CD4-positive, alpha-beta memory T cell (primary cell): ENCODE data around the gene FAM13B. TPM values are rescaled to one million over a fixed set of nuclear protein-coding genes. Genes with fewer than 3 reads are reported as not detected.

Experiments
- CTCF ChIA-PET: fragments of 350-600 bp; sonication (Branson Sonifier 250); formaldehyde crosslinking; loops from one replicate; lab custom pipeline; 2021; ENCODE audit warnings: inconsistent platforms; ENCODE audit not compliant: partially characterized antibody; lab: Charles Lee
- POLR2A ChIA-PET: fragments of 350-600 bp; sonication (Branson Sonifier 250); formaldehyde crosslinking; loops from one replicate; lab custom pipeline; 2021; ENCODE audit not compliant: partially characterized antibody; lab: Charles Lee
- DNase-seq, 5 donors: peaks; one replicate each; pipeline versions ENCODE4 v3.0.0 to v3.0.0-alpha.2; 2020 to 2022; ENCODE audit warnings: mixed read lengths in 1 of 5
- H3K27ac ChIP-seq: one replicate; pipeline ENCODE4 v1.7.0; 2013; ENCODE audit warnings: low read depth, low read length
- H3K27me3 ChIP-seq: 2 replicates; pipeline ENCODE4 v1.7.0; 2013; ENCODE audit warnings: mild to moderate bottlenecking, low read length, moderate library complexity; ENCODE audit not compliant: insufficient read depth
- H3K36me3 ChIP-seq: 2 replicates; pipeline ENCODE4 v1.7.0; 2013; ENCODE audit warnings: mild to moderate bottlenecking, low read length, moderate library complexity; ENCODE audit not compliant: insufficient read depth
- H3K4me1 ChIP-seq: 2 replicates; pipeline ENCODE4 v1.7.0; 2013; ENCODE audit warnings: mild to moderate bottlenecking, low read length, moderate library complexity; ENCODE audit not compliant: insufficient read depth
- H3K4me3 ChIP-seq, 2 donors: one replicate each; pipeline ENCODE4 v1.7.0; 2013; ENCODE audit warnings: low read length in 2 of 2, mild to moderate bottlenecking in 1 of 2
- H3K9me3 ChIP-seq, 2 donors: one replicate each; pipeline ENCODE4 v1.7.0; 2013; ENCODE audit warnings: low read length in 2 of 2, control low read depth in 1 of 2; ENCODE audit not compliant: control insufficient read depth in 1 of 2
- H3K27ac Mint-ChIP-seq, 7 donors: one replicate each; pipeline ENCODE4 v1.8.0; 2020 to 2021; ENCODE audit warnings: mixed read lengths in 7 of 7, mild to moderate bottlenecking in 6 of 7, inconsistent platforms in 3 of 7, moderate library complexity in 3 of 7
- H3K27me3 Mint-ChIP-seq, 2 donors: one replicate each; pipeline ENCODE4 v1.8.0; 2020 to 2021; ENCODE audit warnings: mixed read lengths in 2 of 2
- H3K36me3 Mint-ChIP-seq, 2 donors: one replicate each; pipeline ENCODE4 v1.8.0; 2020 to 2021; ENCODE audit warnings: mixed read lengths in 2 of 2, inconsistent platforms in 1 of 2, mild to moderate bottlenecking in 1 of 2
- H3K4me1 Mint-ChIP-seq, 4 donors: one replicate each; pipeline ENCODE4 v1.8.0; 2020 to 2021; ENCODE audit warnings: mixed read lengths in 4 of 4, mild to moderate bottlenecking in 1 of 4
- H3K4me3 Mint-ChIP-seq, 8 donors: one replicate each; pipeline ENCODE4 v1.8.0; 2020 to 2021; ENCODE audit warnings: mixed read lengths in 8 of 8, mild to moderate bottlenecking in 7 of 8, moderate library complexity in 6 of 8, inconsistent platforms in 3 of 8
- H3K9me3 Mint-ChIP-seq, 8 donors: one replicate each; pipeline ENCODE4 v1.8.0; 2020 to 2021; ENCODE audit warnings: mixed read lengths in 8 of 8, mild to moderate bottlenecking in 5 of 8, inconsistent platforms in 3 of 8, moderate library complexity in 1 of 8
- intact Hi-C: fragments of 100-400 bp; cut with micrococcal nuclease; formaldehyde crosslinking; loops from one replicate; pipeline ENCODE4 v1.15.1; 2023
- polyA plus RNA-seq, 2 donors: library from polyadenylated mRNA; unstranded; fragments of 300-500 nt; fragmentation: Illumina TruSeq; gene quantifications; one replicate each; pipeline ENCODE4 v1.2.3, GENCODE V29; 2021
- total RNA-seq, 2 experiments: library from RNA; stranded (reverse); gene quantifications; one replicate each; pipeline ENCODE4 v1.2.3, GENCODE V29; 2021

Gene FAM13B
- total and polyA plus RNA-seq, 4 experiments from 2014 or later: 14.4 to 66.6 (median 45.5) TPM

- POLR2A ChIA-PET: no interaction called here
- no peaks in the 10 kb centered on the region for H3K9me3 Mint-ChIP-seq
- H3K27ac ChIP-seq: no peak overlapping the region
- H3K27ac Mint-ChIP-seq: no peak overlapping the region
- no peaks in the 10 kb centered on the region for H3K36me3 ChIP-seq
- no peak overlapping the region for H3K4me3 Mint-ChIP-seq
- no peak for DNase-seq
- no peaks in the 10 kb centered on the region for H3K9me3 ChIP-seq
- H3K27me3 ChIP-seq: no peaks in the 10 kb centered on the region
- no peaks in the 10 kb centered on the region for H3K36me3 Mint-ChIP-seq
- intact Hi-C loops: no loop called here
- CTCF ChIA-PET: interaction anchor here (1.1 to 1.8 kb wide), 2 partner anchors 15 to 20 kb away, joined by 3 to 7 read pairs; no protein-coding TSS in a partner anchor
- no peak overlapping the region for H3K4me3 ChIP-seq
- no peaks in the 10 kb centered on the region for H3K4me1 ChIP-seq
- no peaks in the 10 kb centered on the region for H3K4me1 Mint-ChIP-seq
- H3K27me3 Mint-ChIP-seq: peaks cover 0 to 6% of the 10 kb centered on the region in 2 donors
Measured at GRCh38 chr5:137902408-137903133, 130.3 kb downstream of the FAM13B start.

GRCh38 chr5:137901011-137901817, 131.7 kb downstream of the FAM13B start:
- Mint-ChIP-seq H3K4me1 (no peaks in the 10 kb centered on the region), H3K36me3 (no peaks in the 10 kb centered on the region), H3K9me3 (no peaks in the 10 kb centered on the region), H3K27ac (no peak overlapping the region), H3K4me3 (no peak overlapping the region), H3K27me3 (peaks cover 0 to 6% of the 10 kb centered on the region in 2 donors)
- no peak overlapping the region for H3K27ac ChIP-seq
- intact Hi-C loops: no loop called here
- H3K27me3 ChIP-seq: no peaks in the 10 kb centered on the region
- no peak for DNase-seq
- H3K9me3 ChIP-seq: no peaks in the 10 kb centered on the region
- POLR2A ChIA-PET: no interaction called here
- H3K4me3 ChIP-seq: no peak overlapping the region
- CTCF ChIA-PET: no interaction called here
- H3K4me1 ChIP-seq: no peaks in the 10 kb centered on the region
- H3K36me3 ChIP-seq: no peaks in the 10 kb centered on the region

DNA sequence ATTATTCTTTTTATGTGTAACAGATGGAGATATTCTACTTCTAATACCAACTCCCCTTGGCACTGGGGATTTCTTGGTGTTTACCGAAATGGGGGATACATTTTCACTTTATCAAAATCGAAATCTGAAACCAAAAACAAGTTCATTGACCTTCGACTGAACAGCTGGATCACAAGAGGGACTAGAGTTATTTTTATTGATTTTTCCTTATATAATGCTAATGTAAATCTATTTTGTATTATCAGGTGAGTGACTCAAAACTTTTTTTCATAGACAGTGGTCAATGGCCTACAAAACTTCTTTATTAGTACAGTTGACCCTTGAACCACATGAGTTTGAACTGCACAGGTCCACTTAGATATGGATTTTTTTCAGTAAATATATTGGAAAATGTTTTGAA, 133.4 kb downstream of the FAM13B start:
- H3K4me3 Mint-ChIP-seq: no peak overlapping the region
- POLR2A ChIA-PET: no interaction called here
- intact Hi-C loops: no loop called here

GRCh38 chr5:137896560-137896959, 136.3 kb downstream of the FAM13B start:
- no peak for DNase-seq
- H3K27me3 ChIP-seq: no peaks in the 10 kb centered on the region
- no peaks in the 10 kb centered on the region for H3K27me3 Mint-ChIP-seq
- no peak overlapping the region for H3K27ac Mint-ChIP-seq
- intact Hi-C loops: no loop called here
- no peaks in the 10 kb centered on the region for H3K4me1 ChIP-seq
- POLR2A ChIA-PET: no interaction called here
- CTCF ChIA-PET: no interaction called here
- no peak overlapping the region for H3K4me3 Mint-ChIP-seq
- H3K9me3 ChIP-seq: no peaks in the 10 kb centered on the region
- no peaks in the 10 kb centered on the region for H3K36me3 Mint-ChIP-seq
- H3K27ac ChIP-seq: no peak overlapping the region
- H3K36me3 ChIP-seq: no peaks in the 10 kb centered on the region
- H3K4me3 ChIP-seq: no peak overlapping the region
- peaks cover 0 to 2% (median 0%) of the 10 kb centered on the region in 8 donors for H3K9me3 Mint-ChIP-seq
- no peaks in the 10 kb centered on the region for H3K4me1 Mint-ChIP-seq

More for the DNA sequence above, 133.4 kb downstream of the FAM13B start:
- Histone ChIP-seq H3K4me3 (no peak overlapping the region), H3K27ac (no peak overlapping the region), H3K27me3 (no peaks in the 10 kb centered on the region), H3K9me3 (no peaks in the 10 kb centered on the region), H3K4me1 (no peaks in the 10 kb centered on the region), H3K36me3 (no peaks in the 10 kb centered on the region)
- Mint-ChIP-seq H3K4me1 (no peaks in the 10 kb centered on the region), H3K36me3 (no peaks in the 10 kb centered on the region), H3K27me3 (peaks cover 0 to 6% of the 10 kb centered on the region in 2 donors), H3K9me3 (peaks cover 0 to under 1% (median 0%) of the 10 kb centered on the region in 8 donors), H3K27ac (no peak overlapping the region)
- CTCF ChIA-PET: no interaction called here
- no peak for DNase-seq

DNA sequence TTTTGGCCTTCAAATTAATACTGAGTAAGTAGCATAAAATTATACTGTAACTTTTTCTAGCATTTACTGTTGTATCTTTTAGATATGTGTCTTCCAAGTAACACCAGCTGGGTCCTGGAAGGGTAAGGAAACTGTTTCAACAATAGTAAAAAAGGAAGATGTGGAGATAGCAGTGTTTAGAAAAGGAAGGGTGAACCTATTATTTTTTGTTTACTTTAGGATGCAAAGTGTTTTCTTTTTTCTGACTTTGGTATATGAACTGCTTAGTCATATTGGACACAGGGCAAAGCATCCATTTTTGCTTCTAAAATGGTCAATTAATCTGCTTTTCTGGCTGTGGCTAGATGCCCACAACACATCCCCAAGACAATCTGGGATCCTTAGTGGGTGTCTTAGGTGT, 138.3 kb downstream of the FAM13B start:
- CTCF ChIA-PET: no interaction called here
- intact Hi-C loops: no loop called here

DNA sequence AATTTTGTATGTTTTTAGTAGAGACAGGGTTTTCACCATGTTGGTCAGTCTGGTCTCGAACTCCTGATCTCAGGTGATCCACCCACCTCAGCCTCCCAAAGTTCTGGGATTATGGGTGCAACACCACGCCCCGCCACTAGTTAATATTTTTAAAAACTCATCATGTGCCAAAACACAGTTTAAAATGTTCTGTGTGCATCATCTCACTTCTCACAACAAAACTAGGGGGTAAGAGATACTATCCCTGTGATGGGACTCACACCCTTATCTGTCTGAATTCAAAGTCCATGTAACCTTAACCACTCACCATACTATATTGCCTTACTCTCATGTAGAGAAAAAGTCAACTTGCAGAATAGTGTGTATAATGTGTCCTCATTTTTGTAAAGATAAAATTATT, 141.0 kb downstream of the FAM13B start:
- H3K27ac ChIP-seq: no peak overlapping the region
- DNase-seq: peak in 1 of 5 donors; percentile 3
- no peaks in the 10 kb centered on the region for H3K27me3 Mint-ChIP-seq

More for the DNA sequence above, 138.3 kb downstream of the FAM13B start:
- POLR2A ChIA-PET: no interaction called here
- H3K27me3 Mint-ChIP-seq: no peaks in the 10 kb centered on the region
- H3K4me3 ChIP-seq: no peak overlapping the region
- DNase-seq: no peak
- peaks cover 0 to 2% (median 0%) of the 10 kb centered on the region in 8 donors for H3K9me3 Mint-ChIP-seq
- no peaks in the 10 kb centered on the region for H3K36me3 ChIP-seq
- H3K27ac Mint-ChIP-seq: no peak overlapping the region
- no peak overlapping the region for H3K4me3 Mint-ChIP-seq
- peaks cover 0 to 4% (median 1%) of the 10 kb centered on the region in 4 donors for H3K4me1 Mint-ChIP-seq
- no peaks in the 10 kb centered on the region for H3K27me3 ChIP-seq
- no peak overlapping the region for H3K27ac ChIP-seq
- H3K36me3 Mint-ChIP-seq: no peaks in the 10 kb centered on the region
- no peaks in the 10 kb centered on the region for H3K9me3 ChIP-seq
- peaks cover 2% of the 10 kb centered on the region for H3K4me1 ChIP-seq

GRCh38 chr5:137890845-137891244, 142.0 kb downstream of the FAM13B start:
- CTCF ChIA-PET: no interaction called here

More for the DNA sequence above, 141.0 kb downstream of the FAM13B start:
- Mint-ChIP-seq H3K9me3 (peaks cover 0 to 2% (median 0%) of the 10 kb centered on the region in 8 donors), H3K27ac (no peak overlapping the region), H3K4me1 (peaks cover 11 to 19% (median 12%) of the 10 kb centered on the region in 4 donors), H3K36me3 (peaks cover 0 to 3% of the 10 kb centered on the region in 2 donors), H3K4me3 (peak overlapping the region in 1 of 8 donors; percentile 20)
- Histone ChIP-seq H3K9me3 (no peaks in the 10 kb centered on the region), H3K4me3 (no peak overlapping the region), H3K36me3 (no peaks in the 10 kb centered on the region), H3K27me3 (no peaks in the 10 kb centered on the region), H3K4me1 (peaks cover 13% of the 10 kb centered on the region)
- ChIA-PET POLR2A (no interaction called here), CTCF (no interaction called here)
- intact Hi-C loops: no loop called here

More at GRCh38 chr5:137890845-137891244, 142.0 kb downstream of the FAM13B start:
- Histone ChIP-seq H3K4me3 (no peak overlapping the region), H3K9me3 (no peaks in the 10 kb centered on the region), H3K27ac (no peak overlapping the region), H3K4me1 (peaks cover 19% of the 10 kb centered on the region), H3K36me3 (no peaks in the 10 kb centered on the region), H3K27me3 (no peaks in the 10 kb centered on the region)
- H3K4me3 Mint-ChIP-seq: peak overlapping the region in 1 of 8 donors; percentile 13
- no peak for DNase-seq
- H3K27ac Mint-ChIP-seq: peak overlapping the region in 1 of 7 donors; percentile 12
- peaks cover 13 to 20% (median 17%) of the 10 kb centered on the region in 4 donors for H3K4me1 Mint-ChIP-seq
- peaks cover 0 to 3% of the 10 kb centered on the region in 2 donors for H3K36me3 Mint-ChIP-seq
- POLR2A ChIA-PET: no interaction called here
- peaks cover 0 to 2% (median 0%) of the 10 kb centered on the region in 8 donors for H3K9me3 Mint-ChIP-seq
- H3K27me3 Mint-ChIP-seq: no peaks in the 10 kb centered on the region
- intact Hi-C loops: no loop called here
